ENCODE measurements around the gene C10orf90.

DNA sequence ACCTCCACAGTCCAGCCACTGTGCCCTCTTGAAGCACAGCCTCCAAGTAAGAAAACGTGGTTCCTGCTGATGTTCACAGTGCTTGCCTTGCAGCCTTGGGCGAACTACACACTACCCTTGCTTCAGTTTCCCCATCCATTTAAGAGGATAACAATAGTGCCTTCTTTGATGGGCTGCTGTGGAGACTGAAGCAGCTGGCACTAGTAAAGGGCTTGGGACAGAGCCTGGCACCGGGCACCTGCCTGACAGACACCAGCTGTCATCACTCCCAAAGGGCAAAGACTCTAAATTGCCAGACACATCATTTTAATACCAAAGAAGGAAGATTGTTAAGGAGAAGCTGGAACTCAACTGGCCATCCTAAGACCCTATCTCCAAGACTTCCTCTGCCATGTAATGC is 3.1 kb upstream of the C10orf90 start:
- TF ChIP-seq EP300 (IDR thresholded peaks at IDR 0.05) (no peak), POLR2AphosphoS5 (IDR thresholded peaks at IDR 0.05) (no peak)
